WTC11 (cell line): Measurements from ENCODE around the gene INPP5A.

Source experiments
- AFF4 ChIP-seq: sonication (generic); formaldehyde crosslinking; IDR thresholded peaks from 2 replicates; pipeline ENCODE4 v1.8.1; 2023; ENCODE audit warnings: mild to moderate bottlenecking, missing genetic modification reagents, borderline replicate concordance
- CREB1 ChIP-seq: sonication (generic); formaldehyde crosslinking; IDR thresholded peaks from 2 replicates; pipeline ENCODE4 v1.8.0; 2023; ENCODE audit warnings: mild to moderate bottlenecking, missing genetic modification reagents
- JUN ChIP-seq: sonication (generic); formaldehyde crosslinking; IDR thresholded peaks from 2 replicates; pipeline ENCODE4 v1.8.0; 2023; ENCODE audit warnings: mild to moderate bottlenecking, missing genetic modification reagents
- ZNF138 ChIP-seq: sonication (generic); formaldehyde crosslinking; conservative IDR thresholded peaks from 2 replicates; pipeline ENCODE4 v1.8.1; 2022; ENCODE audit warnings: mild to moderate bottlenecking, moderate library complexity, missing genetic modification reagents
- TF ChIP-seq, protein P1 (sequence below): fragments of 200-600 bp; IDR thresholded peaks from 2 replicates; pipeline ENCODE4 v1.8.0; 2022; ENCODE audit warnings: antibody characterized with exemption
- TF ChIP-seq, protein P2 (sequence below): sonication (generic); formaldehyde crosslinking; IDR thresholded peaks from 2 replicates; pipeline ENCODE4 v1.8.0; 2023; ENCODE audit warnings: missing genetic modification reagents

GRCh38 chr10:132578287-132578951 lies 40.8 kb downstream of the INPP5A start:
- TF ChIP-seq, protein P1, sequence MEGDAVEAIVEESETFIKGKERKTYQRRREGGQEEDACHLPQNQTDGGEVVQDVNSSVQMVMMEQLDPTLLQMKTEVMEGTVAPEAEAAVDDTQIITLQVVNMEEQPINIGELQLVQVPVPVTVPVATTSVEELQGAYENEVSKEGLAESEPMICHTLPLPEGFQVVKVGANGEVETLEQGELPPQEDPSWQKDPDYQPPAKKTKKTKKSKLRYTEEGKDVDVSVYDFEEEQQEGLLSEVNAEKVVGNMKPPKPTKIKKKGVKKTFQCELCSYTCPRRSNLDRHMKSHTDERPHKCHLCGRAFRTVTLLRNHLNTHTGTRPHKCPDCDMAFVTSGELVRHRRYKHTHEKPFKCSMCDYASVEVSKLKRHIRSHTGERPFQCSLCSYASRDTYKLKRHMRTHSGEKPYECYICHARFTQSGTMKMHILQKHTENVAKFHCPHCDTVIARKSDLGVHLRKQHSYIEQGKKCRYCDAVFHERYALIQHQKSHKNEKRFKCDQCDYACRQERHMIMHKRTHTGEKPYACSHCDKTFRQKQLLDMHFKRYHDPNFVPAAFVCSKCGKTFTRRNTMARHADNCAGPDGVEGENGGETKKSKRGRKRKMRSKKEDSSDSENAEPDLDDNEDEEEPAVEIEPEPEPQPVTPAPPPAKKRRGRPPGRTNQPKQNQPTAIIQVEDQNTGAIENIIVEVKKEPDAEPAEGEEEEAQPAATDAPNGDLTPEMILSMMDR = no peak
- TF ChIP-seq, protein P2, sequence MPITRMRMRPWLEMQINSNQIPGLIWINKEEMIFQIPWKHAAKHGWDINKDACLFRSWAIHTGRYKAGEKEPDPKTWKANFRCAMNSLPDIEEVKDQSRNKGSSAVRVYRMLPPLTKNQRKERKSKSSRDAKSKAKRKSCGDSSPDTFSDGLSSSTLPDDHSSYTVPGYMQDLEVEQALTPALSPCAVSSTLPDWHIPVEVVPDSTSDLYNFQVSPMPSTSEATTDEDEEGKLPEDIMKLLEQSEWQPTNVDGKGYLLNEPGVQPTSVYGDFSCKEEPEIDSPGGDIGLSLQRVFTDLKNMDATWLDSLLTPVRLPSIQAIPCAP = no peak
- TF ChIP-seq AFF4 (CRISPR knock-in tag) (no peak), ZNF138 (CRISPR knock-in tag) (no peak), JUN (CRISPR knock-in tag) (no peak), CREB1 (CRISPR knock-in tag) (no peak)
